ENCODE measurements around the gene MEGF6. TPM values are rescaled to one million over a fixed set of nuclear protein-coding genes. Genes with fewer than 3 reads are reported as not detected.

MEGF6 gene
- total RNA-seq, 8 experiments from 2014 or later = 0.40 to 14.0 (median 2.0) TPM

DNA sequence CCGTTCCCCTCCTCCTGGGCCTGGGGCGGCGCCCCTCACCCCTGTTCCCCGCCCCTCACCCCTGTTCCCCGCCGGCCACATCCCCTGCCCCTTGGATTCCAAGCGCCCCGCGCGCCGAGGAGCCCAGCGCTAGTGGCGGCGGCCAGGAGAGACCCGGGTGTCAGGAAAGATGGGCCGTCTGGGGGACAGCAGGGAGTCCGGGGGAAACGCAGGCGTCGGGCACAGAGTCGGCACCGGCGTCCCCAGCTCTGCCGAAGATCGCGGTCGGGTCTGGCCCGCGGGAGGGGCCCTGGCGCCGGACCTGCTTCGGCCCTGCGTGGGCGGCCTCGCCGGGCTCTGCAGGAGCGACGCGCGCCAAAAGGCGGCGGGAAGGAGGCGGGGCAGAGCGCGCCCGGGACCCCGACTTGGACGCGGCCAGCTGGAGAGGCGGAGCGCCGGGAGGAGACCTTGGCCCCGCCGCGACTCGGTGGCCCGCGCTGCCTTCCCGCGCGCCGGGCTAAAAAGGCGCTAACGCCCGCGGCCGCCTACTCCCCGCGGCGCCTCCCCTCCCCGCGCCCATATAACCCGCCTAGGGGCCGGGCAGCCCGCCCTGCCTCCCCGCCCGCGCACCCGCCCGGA lies 40.7 kb upstream of the MEGF6 start, which contains the start of gene TP73:
TP73 (plus strand) TSS at position 587 of the 618 bp plus-strand sequence. CDS start 29,850 bp downstream, outside the sequence.
- peak in 3 of 8 experiments; percentile 2 to 7 (median 3) for ATAC-seq (replicated peaks in 6 of 8)
- WGBS, 10 experiments = 0% methylated on average over 17 of the region's 80 CpGs; no CpG with 5 or more reads in 9 of the 10 experiments
- peak within 1 kb of the TSS in 1 of 5 donors; percentile 5 for H3K4me3 ChIP-seq
- H3K4me1 ChIP-seq (replicated peaks in 1 of 2) = peaks cover 5 to 7% of the 10 kb centered on the region in 2 donors
- H3K27ac ChIP-seq = no peak within 1 kb of the TSS
- in situ Hi-C loops (cut with MboI; ENCODE audit: low pct_unique_long_range_greater_than_20kb in 2 of 9, low sequenced_read_pairs in 9 of 9, unreplicated experiment in 9 of 9) = no loop called here

DNA sequence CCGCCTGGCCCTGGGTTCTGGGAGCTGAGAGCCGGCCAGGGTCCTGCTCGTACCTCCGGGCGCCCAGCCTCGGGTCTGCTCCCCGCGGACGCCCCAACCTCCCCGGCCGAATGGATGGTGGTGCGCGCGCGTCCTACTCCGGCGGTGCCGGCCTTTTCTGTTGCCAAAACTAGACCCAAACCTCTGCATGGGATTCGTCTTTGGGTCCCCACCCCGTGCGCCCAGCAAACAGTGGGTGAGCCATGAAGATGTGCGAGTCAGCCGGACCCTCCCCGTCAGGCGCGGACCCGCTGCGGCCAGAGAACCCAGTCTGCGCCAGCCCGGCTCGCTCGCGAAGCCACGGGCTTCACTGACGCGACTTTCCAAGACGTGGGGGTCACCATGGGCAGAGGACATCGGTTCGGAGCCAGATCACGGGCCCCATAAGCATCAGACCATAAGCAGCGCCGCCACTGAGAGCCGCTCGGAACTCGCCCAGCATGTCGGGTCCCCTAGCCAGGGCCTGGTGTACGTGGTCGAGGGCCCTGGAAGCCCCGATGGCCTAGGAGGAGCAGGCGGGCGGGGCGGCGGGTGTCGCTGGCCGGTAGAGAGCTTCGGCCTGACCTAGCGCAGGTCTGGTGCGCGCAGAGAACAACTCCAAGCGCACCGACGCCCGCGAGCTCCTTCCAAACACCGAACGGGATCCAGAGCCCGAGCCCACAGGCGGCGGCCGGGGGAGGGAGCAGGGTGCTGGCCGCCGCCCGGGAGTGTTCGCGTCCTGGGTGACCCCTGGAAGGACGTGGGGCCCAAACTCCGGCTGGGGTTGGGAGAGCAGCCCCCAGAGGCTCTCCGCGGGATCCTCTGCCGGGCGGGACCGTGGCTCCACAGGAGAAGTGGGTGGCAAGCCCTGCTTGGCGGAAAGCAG lies 40.0 kb upstream of the MEGF6 start:
- in situ Hi-C loops (cut with MboI; ENCODE audit: low pct_unique_long_range_greater_than_20kb in 2 of 9, low sequenced_read_pairs in 9 of 9, unreplicated experiment in 9 of 9) = no loop called here
- no peak overlapping the region for H3K27ac ChIP-seq
- peaks cover 5 to 7% of the 10 kb centered on the region in 2 donors for H3K4me1 ChIP-seq (replicated peaks in 1 of 2)
- ATAC-seq (replicated peaks in 6 of 8) = no peak
- whole genome bisulfite sequencing, 10 experiments = 0 to 30% (median 24%) methylated on average over 2 to 10 of the region's 83 CpGs; no CpG with 5 or more reads in 7 of the 10 experiments
- H3K4me3 ChIP-seq = no peak overlapping the region

GRCh38 chr1:3650248-3651025 lies 39.1 kb upstream of the MEGF6 start:
- H3K4me3 ChIP-seq = peak overlapping the region in 4 of 5 donors; percentile 57 to 90 (median 70)

DNA sequence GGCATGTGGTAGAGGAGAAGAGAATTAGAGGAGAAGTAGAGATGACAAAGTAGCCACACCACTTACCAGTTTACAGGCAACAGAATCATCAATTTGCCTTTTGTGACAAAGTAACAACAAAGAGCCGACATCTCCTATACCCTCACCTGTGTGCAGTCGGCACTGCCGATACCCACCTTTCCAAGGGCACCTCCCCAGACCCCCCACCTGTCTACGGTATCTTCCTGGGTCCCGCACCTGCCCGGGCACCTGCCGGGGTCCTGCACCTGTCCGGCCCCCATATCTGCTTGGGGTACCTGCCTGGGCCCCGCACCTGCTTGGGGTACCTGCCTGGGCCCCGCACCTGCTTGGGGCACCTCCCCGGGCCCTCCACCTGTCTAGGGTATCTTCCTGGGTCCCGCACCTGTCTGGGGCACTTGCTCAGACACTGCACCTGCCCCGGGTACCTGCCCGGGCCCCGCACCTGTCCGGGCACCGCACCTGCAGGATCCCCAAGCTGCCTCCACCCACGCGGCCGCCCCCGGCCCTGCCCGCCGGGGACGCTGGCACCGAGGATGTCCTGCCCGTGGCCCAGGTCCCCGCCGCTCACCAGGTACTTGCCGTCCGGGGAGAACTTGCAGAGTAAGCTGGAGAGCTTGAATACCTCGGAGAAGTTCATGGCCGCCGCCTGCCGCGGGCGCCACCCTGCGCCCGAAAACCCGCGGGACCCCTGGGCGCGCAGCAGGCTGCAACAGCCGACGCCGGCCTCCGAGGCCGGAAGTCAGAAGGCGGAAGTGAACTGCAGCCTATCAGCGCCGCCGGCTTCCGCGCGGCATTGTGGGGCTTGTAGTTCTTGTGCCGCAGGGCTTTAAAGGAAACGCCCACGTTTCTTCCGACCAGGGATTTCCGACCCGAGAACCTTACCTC lies 38.3 kb upstream of the MEGF6 start, which contains the start of gene WRAP73:
WRAP73 (minus strand) TSS at position 762 of the 906 bp plus-strand sequence; CDS start at position 658, 104 bp downstream.
- peak; percentile 96 to 98 (median 98) for ATAC-seq (replicated peaks in 6 of 8)
- Histone ChIP-seq H3K27ac (no peak within 1 kb of the TSS), H3K4me3 (peak within 1 kb of the TSS; percentile 57 to 90 (median 67)), H3K4me1 (replicated peaks in 1 of 2) (peaks cover 5 to 7% of the 10 kb centered on the region in 2 donors)
- 0 to 53% (median 1%) methylated on average over 2 to 21 of the region's 60 CpGs; no CpG with 5 or more reads in 4 of the 10 experiments for WGBS, 10 experiments
- in situ Hi-C loops (cut with MboI; ENCODE audit: low pct_unique_long_range_greater_than_20kb in 2 of 9, low sequenced_read_pairs in 9 of 9, unreplicated experiment in 9 of 9) = no loop called here

More at GRCh38 chr1:3650248-3651025, 39.1 kb upstream of the MEGF6 start:
- no peak for ATAC-seq (replicated peaks in 6 of 8)
- in situ Hi-C loops (cut with MboI; ENCODE audit: low pct_unique_long_range_greater_than_20kb in 2 of 9, low sequenced_read_pairs in 9 of 9, unreplicated experiment in 9 of 9) = no loop called here
- H3K4me1 ChIP-seq (replicated peaks in 1 of 2) = peaks cover 5 to 7% of the 10 kb centered on the region in 2 donors
- WGBS, 10 experiments = 4 to 48% (median 21%) methylated on average over 4 to 29 of the region's 50 CpGs
- H3K27ac ChIP-seq = no peak overlapping the region

DNA sequence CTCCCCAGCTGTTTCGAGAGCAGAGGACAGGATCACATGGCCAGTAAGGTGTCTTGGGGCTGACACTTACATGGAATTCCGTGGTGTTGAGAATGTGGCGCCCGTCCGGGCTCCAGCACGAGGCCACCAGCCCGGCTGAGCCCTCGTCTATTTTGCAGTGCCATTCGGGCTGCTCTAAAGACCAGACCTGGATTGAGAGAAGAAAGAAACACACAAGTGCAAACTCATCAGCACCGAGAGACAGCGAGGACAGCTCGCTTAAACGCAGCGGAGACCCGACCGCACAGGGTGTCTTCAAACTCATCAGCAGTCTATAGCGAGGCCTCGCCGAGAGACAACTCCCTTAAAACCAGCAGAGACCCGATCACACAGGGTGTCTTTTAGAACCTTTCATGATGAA lies 35.3 kb upstream of the MEGF6 start:
- Histone ChIP-seq H3K27ac (no peak overlapping the region), H3K4me1 (replicated peaks in 1 of 2) (peaks cover 5 to 7% of the 10 kb centered on the region in 2 donors), H3K4me3 (no peak overlapping the region)
- 80 to 100% (median 89%) methylated on average over 2 to 19 of the region's 20 CpGs; no CpG with 5 or more reads in 2 of the 10 experiments for WGBS, 10 experiments
- in situ Hi-C loops (cut with MboI; ENCODE audit: low pct_unique_long_range_greater_than_20kb in 2 of 9, low sequenced_read_pairs in 9 of 9, unreplicated experiment in 9 of 9) = no loop called here
- no peak for ATAC-seq (replicated peaks in 6 of 8)

DNA sequence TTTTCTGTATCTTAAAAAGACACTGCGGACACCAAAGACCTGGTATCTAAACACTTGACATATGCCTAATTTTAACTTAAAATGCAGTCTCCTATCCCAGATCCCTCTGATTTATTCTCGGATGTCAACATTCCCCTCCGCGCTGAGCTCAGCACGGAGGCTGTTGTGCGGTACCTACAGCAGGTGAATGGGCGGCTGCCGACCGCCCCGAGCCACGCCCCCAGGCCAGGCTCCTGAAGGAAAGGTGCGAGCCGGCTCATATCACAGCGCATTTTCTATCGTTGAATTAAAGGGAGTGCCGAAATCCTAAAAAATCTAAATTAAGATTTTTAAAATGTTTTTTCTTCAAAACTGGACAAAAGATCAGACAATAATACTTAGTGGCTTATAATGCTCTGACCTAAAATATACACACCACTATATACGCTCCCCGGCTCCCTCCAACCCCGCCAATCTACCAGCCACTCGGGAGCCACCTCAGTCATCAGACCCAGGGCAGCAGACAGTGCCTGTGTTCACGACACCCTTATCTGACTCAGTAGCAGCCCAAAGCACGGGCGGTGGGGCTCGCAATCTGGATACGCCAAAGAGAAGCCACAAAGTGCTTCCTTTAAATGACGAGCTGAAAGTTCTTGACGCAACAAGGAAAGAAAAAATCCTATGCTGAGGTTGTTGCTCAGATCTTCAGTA lies 34.5 kb upstream of the MEGF6 start:
- in situ Hi-C loops (cut with MboI; ENCODE audit: low pct_unique_long_range_greater_than_20kb in 2 of 9, low sequenced_read_pairs in 9 of 9, unreplicated experiment in 9 of 9) = no loop called here
- Histone ChIP-seq H3K27ac (no peak overlapping the region), H3K4me3 (no peak overlapping the region), H3K4me1 (replicated peaks in 1 of 2) (peaks cover 5 to 7% of the 10 kb centered on the region in 2 donors)
- no peak for ATAC-seq (replicated peaks in 6 of 8)
- 93 to 100% (median 98%) methylated on average over 1 to 26 of the region's 27 CpGs for WGBS, 10 experiments

- 60 to 100% (median 100%) methylated on average over 1 to 12 of the region's 43 CpGs; no CpG with 5 or more reads in 5 of the 10 experiments for WGBS, 10 experiments
- Histone ChIP-seq H3K27ac (no peak overlapping the region), H3K4me3 (no peak overlapping the region), H3K4me1 (replicated peaks in 1 of 2) (peaks cover 5 to 7% of the 10 kb centered on the region in 2 donors)
- in situ Hi-C loops (cut with MboI; ENCODE audit: low pct_unique_long_range_greater_than_20kb in 2 of 9, low sequenced_read_pairs in 9 of 9, unreplicated experiment in 9 of 9) = no loop called here
- no peak for ATAC-seq (replicated peaks in 6 of 8)
Measured at GRCh38 chr1:3645247-3645646, 33.9 kb upstream of the MEGF6 start.

- peaks cover 4 to 6% of the 10 kb centered on the region in 2 donors for H3K4me1 ChIP-seq (replicated peaks in 1 of 2)
- H3K27ac ChIP-seq = no peak overlapping the region
- WGBS, 10 experiments = 90 to 100% (median 92%) methylated on average over 2 to 6 of the region's 25 CpGs; no CpG with 5 or more reads in 6 of the 10 experiments
- no peak overlapping the region for H3K4me3 ChIP-seq
- no peak for ATAC-seq (replicated peaks in 6 of 8)
- in situ Hi-C loops (cut with MboI; ENCODE audit: low pct_unique_long_range_greater_than_20kb in 2 of 9, low sequenced_read_pairs in 9 of 9, unreplicated experiment in 9 of 9) = no loop called here
Measured at GRCh38 chr1:3644273-3644672, 33.0 kb upstream of the MEGF6 start.

DNA sequence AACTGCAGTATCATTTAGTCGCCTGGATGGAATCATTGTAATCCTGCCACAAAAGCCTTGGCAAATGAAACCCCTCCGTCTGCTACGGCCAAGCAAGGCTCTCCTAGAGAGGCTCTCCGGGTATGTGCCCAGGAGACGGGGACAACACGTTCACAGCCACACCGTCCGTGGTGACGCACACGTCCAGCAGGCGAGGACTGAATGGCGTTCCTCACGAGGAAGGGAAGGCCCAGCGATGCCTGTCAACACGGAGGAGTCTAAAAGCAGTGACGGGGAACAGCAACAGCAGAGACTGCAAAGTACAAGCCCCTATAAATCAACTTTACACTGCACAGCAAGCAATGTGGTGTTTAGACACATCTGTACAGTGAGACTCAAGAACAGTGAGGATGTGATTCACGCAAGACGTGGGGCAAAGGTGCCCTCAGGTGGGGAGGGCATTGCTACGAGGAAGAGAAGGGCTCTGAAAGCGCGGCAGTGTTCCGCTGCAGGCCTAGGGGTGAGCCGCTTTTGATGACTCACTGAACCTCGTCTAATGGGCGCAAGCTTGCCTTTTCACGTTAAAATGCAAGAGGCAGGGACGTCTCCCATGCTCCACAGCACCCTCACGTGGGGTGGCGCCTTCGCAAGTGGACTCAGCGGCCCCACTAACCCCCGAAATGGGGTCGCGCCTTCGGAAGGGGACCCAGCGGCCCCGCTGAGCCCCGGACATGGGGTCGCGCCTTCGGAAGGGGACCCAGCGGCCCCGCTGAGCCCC lies 31.8 kb upstream of the MEGF6 start:
- in situ Hi-C loops (cut with MboI; ENCODE audit: low pct_unique_long_range_greater_than_20kb in 2 of 9, low sequenced_read_pairs in 9 of 9, unreplicated experiment in 9 of 9) = no loop called here
- Histone ChIP-seq H3K4me1 (replicated peaks in 1 of 2) (no peaks in the 10 kb centered on the region), H3K4me3 (no peak overlapping the region), H3K27ac (no peak overlapping the region)
- WGBS, 10 experiments = 80 to 100% (median 85%) methylated on average over 1 to 23 of the region's 43 CpGs; no CpG with 5 or more reads in 5 of the 10 experiments
- ATAC-seq (replicated peaks in 6 of 8) = peak in 2 of 8 experiments; percentile 19 to 23

GRCh38 chr1:3641816-3642215 lies 30.5 kb upstream of the MEGF6 start:
- in situ Hi-C loops (cut with MboI; ENCODE audit: low pct_unique_long_range_greater_than_20kb in 2 of 9, low sequenced_read_pairs in 9 of 9, unreplicated experiment in 9 of 9) = no loop called here
- ATAC-seq (replicated peaks in 6 of 8) = no peak
- 87 to 100% (median 94%) methylated on average over 1 to 11 of the region's 11 CpGs for WGBS, 10 experiments
- H3K27ac ChIP-seq = no peak overlapping the region
- H3K4me3 ChIP-seq = no peak overlapping the region
- H3K4me1 ChIP-seq (replicated peaks in 1 of 2) = no peaks in the 10 kb centered on the region

Measured in motor neuron (in vitro differentiated cells).